ENCODE results near the gene SFMBT1. TPM values are rescaled to one million over a fixed set of nuclear protein-coding genes. Genes with fewer than 3 reads are reported as not detected.

The SFMBT1 gene
- total and polyA plus RNA-seq, 2 of the 4 experiments (the other 2 are of a cell fraction): 1.0 to 1.8 TPM

DNA sequence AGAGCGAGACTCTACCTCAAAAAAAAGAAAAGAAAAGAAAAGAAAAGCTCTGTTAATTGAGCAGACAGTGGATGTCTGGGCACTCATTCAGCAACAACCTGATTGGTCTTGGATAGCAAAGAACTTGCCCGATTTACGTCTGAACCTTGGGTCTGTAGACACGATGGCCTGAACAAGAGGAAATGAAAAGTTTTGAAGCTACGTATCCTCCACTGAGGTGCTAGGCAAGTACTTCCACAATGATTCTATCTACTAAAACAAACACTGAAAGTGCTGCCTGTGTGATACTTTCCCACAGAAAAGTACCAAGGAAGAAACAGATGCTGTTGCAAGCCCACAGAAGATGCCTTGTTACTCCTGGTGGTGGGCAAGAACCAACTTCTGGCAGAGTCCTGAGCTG is 189.2 kb downstream of the SFMBT1 start:
- in situ Hi-C loops (cut with MboI; ENCODE audit: low sequenced_read_pairs) (no loop called here), intact Hi-C loops (cut with micrococcal nuclease) (no loop called here), dilution Hi-C loops (cut with HindIII; ENCODE audit: low sequenced_read_pairs, unreplicated experiment) (no loop called here)
- Histone ChIP-seq H3K9me3 (ENCODE audit: control insufficient read depth, insufficient read depth, low read length) (no peaks in the 10 kb centered on the region), H3K36me3 (ENCODE audit: control insufficient read depth, insufficient read depth, low read length) (peaks cover 6% of the 10 kb centered on the region), H3K4ac (ENCODE audit: low read depth, low read length) (no peak overlapping the region), H4K91ac (ENCODE audit: insufficient read depth, low read depth, low read length) (no peak overlapping the region), H3K9ac (ENCODE audit: low read depth, low read length) (no peak overlapping the region), H2BK120ac (ENCODE audit: low read depth, low read length) (no peak overlapping the region), H4K20me1 (ENCODE audit: insufficient read depth, low read length) (peaks cover 7% of the 10 kb centered on the region; the same call in 1 of the 2 replicates), H2AK9ac (replicated peaks; ENCODE audit: low read depth, low read length, poor library complexity) (no peak overlapping the region), H3K18ac (ENCODE audit: low read depth, low read length) (no peak overlapping the region), H3K56ac (ENCODE audit: extremely low read depth, insufficient read depth, low read length) (no peak overlapping the region), H3K23ac (ENCODE audit: low read depth, low read length) (no peak overlapping the region), H3K4me3 (ENCODE audit: insufficient read depth, low read depth, low read length) (no peak overlapping the region), H3K4me1 (ENCODE audit: control insufficient read depth, insufficient read depth, low read length) (peaks cover 2% of the 10 kb centered on the region; the same call in 1 of the 2 replicates), H3K9me1 (ENCODE audit: insufficient read depth, low read length) (peaks cover 12% of the 10 kb centered on the region; the same call in 1 of the 2 replicates), H4K5ac (ENCODE audit: low read depth, low read length) (no peak overlapping the region), H2BK5ac (ENCODE audit: low read depth, low read length, poor library complexity, severe bottlenecking) (no peak overlapping the region), H2AFZ (replicated peaks; ENCODE audit: low read length, poor library complexity) (no peak overlapping the region), H2AK5ac (ENCODE audit: low read depth, low read length) (no peak overlapping the region), H3K27ac (ENCODE audit: insufficient read depth, low read length) (no peak overlapping the region), H2BK20ac (ENCODE audit: low read depth, low read length) (no peak overlapping the region), H3K4me2 (ENCODE audit: low read depth, low read length) (no peak overlapping the region), H3K14ac (replicated peaks; ENCODE audit: low read depth, low read length) (no peak overlapping the region), H2BK15ac (ENCODE audit: low read depth, low read length) (no peak overlapping the region), H4K8ac (ENCODE audit: low read depth in 2 of 2, low read length in 2 of 2) (no peak overlapping the region), H3K79me1 (ENCODE audit: low read depth in 1 of 2, low read length in 2 of 2) (peaks cover 0 to 3% of the 10 kb centered on the region in 2 experiments; a peak in 1 of 4 replicates), H3K27me3 (ENCODE audit: control insufficient read depth, insufficient read depth, low read length) (no peaks in the 10 kb centered on the region)
- TF ChIP-seq MXI1 (IDR thresholded peaks at IDR 0.05; ENCODE audit: borderline replicate concordance, low read depth, low read length) (no peak), ELK1 (IDR thresholded peaks at IDR 0.05; ENCODE audit: borderline replicate concordance, low read depth, low read length) (no peak), RAD21 (IDR thresholded peaks at IDR 0.05; ENCODE audit: low read length) (no peak), CEBPB (IDR thresholded peaks at IDR 0.05; ENCODE audit: low read depth, low read length) (no peak), BHLHE40 (IDR thresholded peaks at IDR 0.05; ENCODE audit: low read depth, low read length) (no peak), SMC3 (IDR thresholded peaks at IDR 0.05; ENCODE audit: low read depth, low read length) (no peak), CTCF (conservative IDR thresholded peaks at IDR 0.05; ENCODE audit: low read depth, low read length) (no peak), POLR2A (IDR thresholded peaks at IDR 0.05; ENCODE audit: low read depth, low read length) (no peak), MAFK (IDR thresholded peaks at IDR 0.05; ENCODE audit: low read depth, low read length) (no peak), CHD1 (IDR thresholded peaks at IDR 0.05; ENCODE audit: low read depth, low read length) (no peak), NFE2L2 (IDR thresholded peaks at IDR 0.05; ENCODE audit: low read depth, low read length) (no peak), RFX5 (IDR thresholded peaks at IDR 0.05; ENCODE audit: low read depth, low read length) (no peak), MAZ (IDR thresholded peaks at IDR 0.05; ENCODE audit: borderline replicate concordance, low read depth, low read length) (no peak), RCOR1 (IDR thresholded peaks at IDR 0.05; ENCODE audit: insufficient replicate concordance, low read length) (no peak), FOS (IDR thresholded peaks at IDR 0.05; ENCODE audit: low read depth, low read length) (no peak)
- TF ChIP-seq, protein P1, sequence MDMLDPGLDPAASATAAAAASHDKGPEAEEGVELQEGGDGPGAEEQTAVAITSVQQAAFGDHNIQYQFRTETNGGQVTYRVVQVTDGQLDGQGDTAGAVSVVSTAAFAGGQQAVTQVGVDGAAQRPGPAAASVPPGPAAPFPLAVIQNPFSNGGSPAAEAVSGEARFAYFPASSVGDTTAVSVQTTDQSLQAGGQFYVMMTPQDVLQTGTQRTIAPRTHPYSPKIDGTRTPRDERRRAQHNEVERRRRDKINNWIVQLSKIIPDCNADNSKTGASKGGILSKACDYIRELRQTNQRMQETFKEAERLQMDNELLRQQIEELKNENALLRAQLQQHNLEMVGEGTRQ (IDR thresholded peaks at IDR 0.05; ENCODE audit: low read depth, low read length): no peak
- ChIA-PET CTCF (interaction anchor here (0.8 kb wide), 1 partner anchor 17 kb away, joined by 3 read pairs; no protein-coding TSS in a partner anchor), POLR2A (ENCODE audit: unreplicated experiment) (no interaction called here)
- no TSS peak for BruUV-seq (replicated peaks)
- no CpG with 5 or more reads among the region's 5 CpGs for WGBS, 2 experiments (ENCODE audit: extremely low coverage in 2 of 2, insufficient read length in 1 of 2)
- ATAC-seq (ENCODE audit: low read depth) (no peak), DNase-seq (no peak)

All from IMR-90 (cell line).